HG02571 (cell line): ENCODE measurements around the gene MAN1C1.

Experiments used
- ATAC-seq: cut with Tn5 transposase; IDR thresholded peaks from one replicate; pipeline ENCODE4 v1.9.1; 2021; ENCODE audit warnings: mild to moderate bottlenecking, moderate library complexity; ENCODE audit not compliant: unreplicated experiment

Gene MAN1C1

DNA sequence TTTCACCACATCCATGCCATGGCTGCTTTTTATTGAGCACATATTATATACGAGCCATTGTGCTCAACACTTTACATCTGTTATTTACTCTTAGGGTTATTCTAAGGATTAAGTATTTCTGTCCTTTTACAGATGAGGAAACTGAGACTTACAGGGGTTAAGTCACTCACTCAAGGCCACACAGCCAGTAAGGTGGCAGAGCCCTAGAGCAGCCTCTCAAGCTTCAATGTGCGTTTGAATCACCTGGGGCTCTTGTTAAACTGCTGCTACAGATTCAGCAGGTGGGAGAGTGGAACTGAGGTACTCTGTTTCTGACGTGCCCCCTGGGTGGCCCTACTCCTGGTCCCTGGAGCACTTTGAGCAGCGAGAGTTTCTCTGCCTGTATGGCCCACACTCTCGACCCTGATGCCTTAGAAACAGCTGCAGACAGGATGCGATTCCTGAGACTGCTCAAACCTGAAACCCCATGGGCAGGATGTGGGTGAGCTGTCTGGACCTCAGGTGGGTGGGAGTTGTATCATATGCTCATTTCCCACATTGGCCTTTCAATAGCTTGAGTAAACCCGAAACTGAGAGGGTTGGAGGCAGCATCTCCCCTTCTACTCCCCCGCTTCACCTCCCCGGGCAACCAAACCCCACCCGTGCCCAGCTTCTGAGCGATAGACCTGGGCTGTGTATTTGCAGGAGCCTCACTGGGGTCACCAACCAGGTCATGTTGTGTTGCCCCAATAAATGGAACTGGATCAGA lies 59.3 kb downstream of the MAN1C1 start:
- ATAC-seq: peak; percentile 74

DNA sequence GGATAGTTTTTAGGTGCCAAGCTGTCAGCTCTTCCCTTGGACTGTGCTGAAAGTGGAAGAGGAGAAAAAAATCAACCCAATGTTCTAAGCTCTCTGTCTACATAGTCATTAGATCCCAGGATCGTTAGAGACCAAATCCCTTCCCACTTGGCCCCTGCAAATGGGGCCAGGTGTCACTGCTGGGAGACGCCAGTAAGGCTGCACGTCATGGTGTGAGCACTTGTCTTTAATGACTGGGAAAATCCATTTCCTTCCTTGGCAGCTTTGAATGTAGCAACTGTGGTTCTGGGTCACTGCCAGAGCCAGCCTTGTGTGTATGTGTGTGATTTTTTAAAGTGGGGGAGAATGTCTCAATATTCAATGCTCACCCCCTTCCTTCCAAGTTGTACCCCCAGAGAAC lies 59.9 kb downstream of the MAN1C1 start:
- ATAC-seq: no peak

DNA sequence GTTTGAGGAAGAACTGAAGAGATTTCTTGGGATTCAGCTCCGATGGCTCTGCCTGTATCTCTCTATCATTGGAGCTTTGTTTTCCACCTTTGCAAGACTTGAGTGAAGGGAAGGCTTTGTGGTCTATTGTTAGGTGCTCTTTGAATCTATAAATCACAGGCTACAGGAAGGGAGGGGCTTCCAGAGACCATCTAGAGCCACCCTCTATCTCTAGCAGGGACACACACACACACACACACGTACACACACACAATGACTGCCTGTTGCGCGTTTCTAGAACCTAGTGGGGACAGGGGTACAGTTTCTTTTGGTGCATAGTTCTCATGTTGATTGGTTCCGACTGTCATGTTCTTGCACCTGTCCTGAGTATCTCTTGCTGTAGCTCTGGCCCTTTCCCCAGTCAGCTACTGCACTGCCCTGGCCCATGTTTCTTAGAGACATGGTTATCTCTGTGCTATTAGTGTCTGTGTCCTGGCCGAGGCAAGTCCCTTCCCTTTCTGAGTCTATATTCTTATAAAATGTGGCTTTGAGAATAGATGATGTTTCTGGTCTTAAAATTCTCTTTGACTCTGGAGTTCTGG lies 60.7 kb downstream of the MAN1C1 start:
- no peak for ATAC-seq

DNA sequence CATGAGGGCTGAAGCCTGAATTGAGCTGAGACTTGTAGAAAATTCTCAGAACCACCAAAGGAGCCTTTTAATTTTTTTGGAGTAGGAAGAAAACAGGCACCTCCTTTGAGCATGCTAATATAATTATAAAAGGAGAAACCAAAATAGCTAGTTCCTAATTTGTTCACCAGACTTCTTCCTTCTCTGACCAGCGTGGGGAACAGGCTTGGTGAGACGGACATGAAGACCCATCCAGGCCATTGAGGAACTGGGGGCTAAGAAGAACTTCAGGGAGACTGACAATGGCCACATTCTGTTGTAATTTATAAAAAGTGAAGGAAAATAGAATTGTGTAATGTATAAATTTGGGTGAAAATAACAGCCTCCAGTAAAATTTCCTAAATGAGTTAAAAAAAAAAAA lies 62.6 kb downstream of the MAN1C1 start:
- ATAC-seq: no peak

DNA sequence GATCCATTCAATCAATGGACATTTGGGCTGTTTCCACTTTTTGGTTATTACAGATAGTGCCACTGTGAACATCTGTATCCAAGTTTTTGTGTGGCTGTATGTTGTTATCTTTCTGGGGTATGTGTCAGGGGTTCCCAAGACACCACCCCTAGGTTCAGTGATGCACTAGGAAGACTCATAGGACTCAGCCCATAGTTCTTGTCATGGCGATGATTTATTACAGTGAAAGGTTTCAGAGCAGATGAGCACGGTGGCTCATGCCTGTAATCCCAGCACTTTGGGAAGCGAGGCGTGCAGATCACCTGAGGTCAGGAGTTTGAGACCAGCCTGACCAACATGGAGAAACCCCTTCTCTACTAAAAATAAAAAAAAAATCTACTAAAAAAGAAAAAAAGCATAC lies 64.1 kb downstream of the MAN1C1 start:
- ATAC-seq: no peak

DNA sequence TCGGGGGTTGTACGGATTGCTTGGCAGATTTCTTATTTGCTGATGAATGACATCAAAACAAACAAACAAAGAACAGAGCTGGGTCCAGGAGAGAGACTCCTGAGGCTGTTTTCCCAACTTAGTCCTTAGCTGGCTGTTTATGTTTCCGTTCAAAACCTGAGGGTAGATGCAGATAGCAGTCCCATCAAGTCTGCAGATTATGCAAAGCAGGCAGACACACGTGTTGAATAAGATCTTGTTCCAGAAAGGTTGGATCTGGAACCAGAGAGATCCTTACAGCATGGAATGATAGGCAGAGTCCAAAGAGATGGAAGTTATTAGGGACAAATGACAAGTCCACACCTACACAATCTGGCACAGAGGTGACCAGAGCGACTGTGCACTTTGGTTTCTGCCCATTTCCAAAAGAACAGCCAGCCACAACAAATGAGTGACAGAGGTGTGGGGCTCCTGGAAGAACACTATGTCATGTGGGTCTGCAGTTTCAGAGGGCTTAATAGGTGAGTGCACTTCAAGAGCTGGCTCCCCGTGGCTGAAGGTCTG lies 65.5 kb downstream of the MAN1C1 start:
- no peak for ATAC-seq

DNA sequence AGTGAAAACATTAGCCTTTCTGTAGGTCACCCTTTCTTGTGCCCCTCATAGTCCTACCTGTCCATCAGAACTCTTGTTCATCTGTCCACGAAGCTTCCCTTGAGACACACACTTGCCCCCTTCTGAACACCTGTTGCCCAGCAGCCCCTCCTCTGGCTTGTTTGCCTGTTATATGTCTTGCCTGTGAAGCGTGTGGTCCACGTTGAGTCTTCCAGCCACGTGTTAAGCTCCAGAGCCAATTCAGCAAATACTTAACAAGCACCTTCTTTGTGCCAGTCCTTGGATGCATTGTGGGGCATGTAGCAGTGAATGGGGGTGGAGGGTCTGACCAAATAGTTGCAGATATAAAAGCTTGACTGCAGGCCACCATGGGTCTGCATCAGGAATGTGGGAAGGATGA lies 66.6 kb downstream of the MAN1C1 start:
- no peak for ATAC-seq

DNA sequence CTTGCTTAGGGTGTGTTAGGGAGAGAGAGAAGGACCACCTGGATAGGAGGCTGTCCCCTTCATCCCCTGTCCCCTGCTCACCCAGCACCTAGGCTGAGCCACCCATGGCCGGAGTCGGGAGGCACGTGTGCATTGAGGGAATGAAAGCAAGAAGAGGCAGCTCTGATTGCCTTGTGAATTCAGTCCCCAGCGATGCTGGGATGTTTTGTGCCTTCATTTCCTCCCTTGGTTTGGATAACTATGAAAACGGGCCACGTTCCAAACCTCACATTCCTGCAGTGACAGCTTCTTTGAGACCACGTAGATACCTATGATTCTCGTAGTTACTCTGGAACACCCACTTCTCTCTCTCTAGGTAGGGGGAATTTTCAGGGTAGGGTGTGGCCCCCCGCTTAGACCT lies 67.1 kb downstream of the MAN1C1 start:
- no peak for ATAC-seq

DNA sequence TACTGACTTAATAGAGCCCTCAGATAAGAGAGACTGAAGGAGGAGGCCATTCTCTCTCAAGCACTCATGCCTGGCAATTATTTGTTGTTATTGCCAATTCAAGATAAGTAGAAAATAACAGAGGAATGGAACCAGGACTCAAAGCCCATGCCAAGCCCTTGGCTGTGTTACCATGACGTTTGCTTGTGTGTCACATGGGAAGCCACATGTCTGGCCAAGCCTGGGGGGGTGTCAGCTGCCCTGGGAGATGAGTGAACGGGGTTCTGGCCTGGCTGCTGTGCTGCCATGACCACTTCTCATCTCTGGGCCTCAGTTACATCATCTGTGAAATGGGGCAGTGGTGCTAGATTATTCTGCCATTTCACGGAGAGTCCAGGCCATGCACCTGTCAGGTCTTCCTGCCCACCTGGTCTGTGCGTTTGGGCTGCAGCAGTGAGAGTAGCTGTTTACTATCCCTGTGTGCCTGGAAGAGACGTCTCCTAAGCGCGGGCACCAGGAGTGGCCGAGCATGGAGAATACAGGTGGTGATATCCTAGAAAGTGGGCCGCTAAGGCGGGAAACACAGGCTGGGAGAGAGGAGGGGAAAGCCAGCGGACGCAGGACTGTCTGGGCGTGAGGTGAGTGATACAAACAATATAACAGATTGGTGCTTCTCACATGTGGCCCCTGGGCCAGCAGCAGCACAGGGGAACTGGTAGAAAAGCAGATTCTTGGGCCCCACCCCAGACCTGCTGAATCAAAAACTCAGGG lies 67.8 kb downstream of the MAN1C1 start:
- ATAC-seq: no peak

DNA sequence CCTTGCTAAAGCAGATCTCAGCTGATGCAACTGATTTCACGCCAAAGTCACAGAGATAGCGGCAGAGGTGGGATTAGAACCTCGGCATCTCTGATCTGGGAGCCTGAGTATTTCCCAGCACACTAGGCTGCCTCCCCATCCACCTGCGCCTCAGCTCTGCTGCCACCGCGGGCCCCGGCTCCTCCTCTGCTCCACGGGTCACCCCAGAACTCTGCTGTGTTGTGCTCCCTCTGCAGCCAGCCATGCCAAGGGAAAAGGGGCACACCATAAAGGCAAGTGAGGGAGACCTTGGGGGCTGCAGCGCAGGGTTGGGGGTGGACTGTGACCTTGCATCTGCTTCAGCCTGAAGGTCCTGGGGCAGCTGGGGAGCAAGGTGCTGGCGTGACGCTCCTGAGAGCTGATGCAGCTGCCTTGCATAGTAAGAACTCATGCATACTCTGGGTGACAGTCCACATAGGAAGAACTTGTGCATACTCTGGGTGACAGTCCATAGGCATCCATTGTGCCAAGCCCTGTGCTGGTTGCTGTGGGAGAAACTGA lies 68.7 kb downstream of the MAN1C1 start:
- no peak for ATAC-seq

DNA sequence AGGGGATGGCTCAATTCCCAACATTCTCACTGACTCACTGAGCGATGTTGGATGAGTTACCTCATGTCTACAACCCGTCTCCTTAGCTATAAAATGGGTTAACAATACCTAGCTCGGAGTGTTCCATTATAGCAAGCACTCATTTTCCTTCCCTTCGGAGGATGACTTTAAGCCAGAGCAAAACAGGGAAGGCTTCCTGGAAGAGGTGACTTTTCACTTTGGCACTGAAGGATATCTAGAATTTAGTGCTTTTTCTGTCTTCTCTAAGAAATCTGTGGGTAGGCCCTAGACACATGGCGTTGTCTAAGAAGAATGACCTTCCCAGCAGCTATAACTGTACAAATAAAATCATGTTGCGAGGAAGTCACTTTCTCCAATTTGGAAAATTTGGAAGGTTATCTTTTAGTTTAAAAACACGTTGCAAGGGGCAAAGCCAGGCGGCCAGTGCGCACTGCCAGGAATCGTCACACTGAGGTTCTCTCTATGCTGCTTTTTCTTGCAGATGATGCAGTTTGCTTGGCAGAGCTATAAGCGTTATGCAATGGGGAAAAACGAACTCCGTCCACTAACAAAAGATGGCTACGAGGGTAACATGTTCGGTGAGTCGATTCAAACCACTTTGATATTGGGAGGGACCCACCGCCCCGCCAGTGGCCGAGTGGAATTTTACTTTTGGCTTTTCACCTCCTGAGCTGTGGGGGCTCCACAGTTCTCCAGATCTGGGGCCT lies 69.5 kb downstream of the MAN1C1 start:
- ATAC-seq: no peak

DNA sequence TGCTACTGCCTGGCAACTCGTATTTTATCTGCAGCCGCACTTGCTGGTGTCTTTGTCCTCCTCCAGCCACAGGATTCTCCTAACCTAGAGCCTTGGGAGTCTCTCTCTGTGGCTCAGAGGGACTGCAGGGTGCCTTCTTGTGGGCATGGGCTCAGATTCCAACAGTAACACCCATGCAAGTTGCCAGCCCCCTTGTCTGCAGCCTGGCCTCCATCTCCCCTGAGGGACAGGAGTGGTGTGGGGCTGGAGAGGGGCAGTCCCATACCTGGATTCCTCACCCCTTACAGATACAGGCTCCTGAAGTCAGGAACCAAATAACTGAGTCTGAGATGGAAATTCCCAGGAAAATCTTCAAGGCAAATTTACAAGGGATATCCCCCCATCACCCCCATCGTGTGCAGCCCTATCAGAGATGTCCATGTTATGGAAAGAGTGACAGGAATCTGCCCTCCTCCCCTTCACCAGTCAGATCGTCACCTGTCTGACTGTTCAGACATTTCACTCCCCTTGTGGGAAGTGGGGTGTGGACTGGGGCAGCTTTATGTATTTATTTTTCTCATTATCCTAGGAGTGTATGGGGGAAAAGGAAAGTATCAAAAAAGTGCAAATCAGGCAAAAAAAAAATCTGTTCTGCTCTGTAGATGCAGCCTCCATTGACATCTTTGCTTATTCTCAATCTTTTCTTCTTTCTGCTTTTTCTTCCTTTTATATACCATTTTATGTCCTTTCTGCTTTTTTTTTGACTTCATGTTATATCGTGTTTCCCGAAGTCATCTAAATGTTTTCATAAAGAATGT lies 70.8 kb downstream of the MAN1C1 start:
- ATAC-seq: no peak

DNA sequence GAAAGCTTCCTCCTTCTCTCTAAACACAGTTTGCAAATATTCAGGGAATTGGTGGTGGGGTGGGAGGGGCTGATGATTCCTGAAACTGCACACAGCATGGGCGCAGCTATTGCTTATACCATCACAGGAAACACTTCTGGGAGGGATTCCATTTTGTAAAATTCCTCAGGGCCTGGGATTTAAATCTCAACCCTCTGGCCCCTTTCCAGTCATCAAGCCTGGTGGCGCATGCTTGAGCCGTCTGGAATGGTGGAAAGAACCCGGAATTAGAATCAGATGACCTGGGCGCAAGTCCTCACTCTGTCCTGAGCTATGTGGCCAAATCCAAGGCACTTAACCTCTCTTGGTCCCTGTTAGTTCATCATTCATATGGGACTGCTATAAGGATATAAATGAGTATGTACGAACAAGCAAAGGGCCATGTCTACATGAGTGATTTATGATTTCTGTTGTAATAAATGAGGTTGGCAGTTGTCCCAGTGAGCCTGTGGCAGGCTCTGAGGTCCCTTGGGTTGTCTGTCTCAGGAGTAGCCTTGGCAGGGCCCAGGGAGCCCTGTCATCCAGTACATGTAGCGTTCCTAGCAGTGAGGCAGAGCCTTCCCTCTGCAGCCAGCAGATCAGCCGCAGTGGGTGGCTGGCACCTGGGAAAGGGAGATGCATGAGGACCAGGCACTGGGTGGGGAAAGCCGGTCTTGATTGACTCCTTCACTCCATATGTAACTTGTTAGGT lies 72.0 kb downstream of the MAN1C1 start:
- ATAC-seq: no peak

DNA sequence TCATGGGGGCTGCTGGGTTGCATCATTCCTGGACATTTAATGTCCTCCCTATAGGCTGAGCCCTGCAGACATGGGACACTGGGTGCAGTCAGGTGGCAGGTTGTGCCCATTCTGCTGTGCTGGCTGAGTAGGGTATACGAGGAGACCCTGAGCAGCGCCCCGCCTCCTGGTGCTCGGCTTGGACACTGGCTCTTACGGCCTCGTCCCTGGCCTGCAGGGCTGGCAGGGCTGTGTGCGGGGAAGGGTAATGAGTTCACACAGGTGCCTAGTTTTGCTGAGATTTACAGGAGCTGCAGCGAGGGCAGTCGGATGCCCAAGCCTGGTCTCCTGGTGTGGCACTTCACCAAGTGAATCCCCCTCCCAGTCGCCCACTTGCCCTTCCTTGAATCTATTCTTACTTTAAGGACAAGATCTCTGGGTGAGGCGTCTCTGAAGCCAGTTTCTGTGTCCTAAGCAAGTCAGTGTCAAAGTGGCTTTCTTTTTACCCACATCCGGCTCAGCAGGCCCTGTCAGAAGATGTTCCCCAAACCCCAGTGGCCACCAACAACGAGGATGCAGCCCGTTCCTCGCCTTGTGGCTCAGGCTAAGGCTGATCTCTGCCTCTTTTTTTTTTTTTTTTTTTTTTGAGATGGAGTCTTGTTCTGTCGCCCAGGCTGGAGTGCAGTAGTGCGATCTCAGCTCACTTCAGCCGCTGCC lies 73.2 kb downstream of the MAN1C1 start:
- ATAC-seq: no peak

DNA sequence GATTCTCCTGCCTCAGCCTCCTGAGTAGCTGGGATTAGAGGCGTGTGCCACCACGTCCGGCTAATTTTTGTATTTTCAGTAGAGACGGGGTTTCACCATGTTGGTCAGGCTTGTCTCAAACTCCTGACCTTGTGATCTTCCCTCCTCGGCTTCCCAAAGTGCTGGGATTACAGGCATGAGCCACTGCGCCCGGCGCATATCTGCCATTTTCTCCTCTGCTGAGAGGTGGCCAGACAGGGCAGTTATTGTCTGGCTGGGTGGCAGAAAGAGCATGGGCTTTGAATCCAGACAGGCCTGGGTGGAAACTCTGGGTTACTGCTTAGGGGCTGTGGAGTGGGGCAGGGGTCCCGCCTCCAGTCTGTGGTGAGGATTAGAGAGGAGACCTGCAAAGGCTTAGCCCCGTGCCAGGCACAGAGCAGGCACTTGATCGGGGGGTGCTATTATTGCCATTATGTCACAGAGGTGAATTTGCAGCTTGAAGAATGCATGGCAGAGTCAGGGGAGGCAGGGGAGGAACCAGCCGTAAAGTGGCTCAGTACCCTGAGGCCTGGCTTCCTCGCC lies 73.9 kb downstream of the MAN1C1 start:
- no peak for ATAC-seq

DNA sequence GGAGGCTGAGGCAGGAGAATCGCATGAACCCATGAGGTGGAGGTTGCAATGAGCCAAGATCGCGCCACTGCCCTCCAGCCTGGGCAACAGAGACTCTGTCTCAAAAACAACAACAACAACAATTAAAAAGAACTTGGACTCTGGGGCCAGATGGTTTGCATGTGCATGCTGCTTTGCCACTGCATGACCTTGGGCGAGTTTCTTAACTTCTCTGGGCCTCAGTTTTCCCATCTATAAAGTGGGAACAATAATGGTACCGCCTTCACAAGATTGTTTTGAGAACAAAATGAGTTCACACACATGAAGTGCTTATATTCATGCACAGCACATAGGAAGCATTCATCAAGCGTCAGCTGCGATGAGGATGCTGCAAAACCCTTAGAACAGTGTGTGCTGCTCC lies 74.6 kb downstream of the MAN1C1 start:
- no peak for ATAC-seq

DNA sequence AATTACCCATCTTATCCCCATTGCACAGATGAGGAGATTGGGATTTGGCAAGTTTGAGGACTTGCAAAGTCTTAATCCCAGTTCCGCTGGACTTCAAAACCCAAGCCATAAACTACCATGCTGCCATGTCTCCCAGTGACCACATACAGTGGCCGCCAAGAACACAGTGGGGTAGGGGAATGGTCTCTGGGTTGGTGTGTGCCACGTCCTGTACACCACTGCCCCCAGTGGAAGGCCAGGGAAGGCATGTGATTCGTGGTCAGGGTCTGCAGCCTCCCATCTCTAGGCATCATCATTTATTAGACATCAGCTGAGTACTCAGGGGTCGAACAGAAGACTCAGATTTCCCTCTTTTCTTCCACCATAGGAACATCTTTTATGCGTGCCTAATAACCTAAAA lies 76.0 kb downstream of the MAN1C1 start:
- ATAC-seq: no peak

DNA sequence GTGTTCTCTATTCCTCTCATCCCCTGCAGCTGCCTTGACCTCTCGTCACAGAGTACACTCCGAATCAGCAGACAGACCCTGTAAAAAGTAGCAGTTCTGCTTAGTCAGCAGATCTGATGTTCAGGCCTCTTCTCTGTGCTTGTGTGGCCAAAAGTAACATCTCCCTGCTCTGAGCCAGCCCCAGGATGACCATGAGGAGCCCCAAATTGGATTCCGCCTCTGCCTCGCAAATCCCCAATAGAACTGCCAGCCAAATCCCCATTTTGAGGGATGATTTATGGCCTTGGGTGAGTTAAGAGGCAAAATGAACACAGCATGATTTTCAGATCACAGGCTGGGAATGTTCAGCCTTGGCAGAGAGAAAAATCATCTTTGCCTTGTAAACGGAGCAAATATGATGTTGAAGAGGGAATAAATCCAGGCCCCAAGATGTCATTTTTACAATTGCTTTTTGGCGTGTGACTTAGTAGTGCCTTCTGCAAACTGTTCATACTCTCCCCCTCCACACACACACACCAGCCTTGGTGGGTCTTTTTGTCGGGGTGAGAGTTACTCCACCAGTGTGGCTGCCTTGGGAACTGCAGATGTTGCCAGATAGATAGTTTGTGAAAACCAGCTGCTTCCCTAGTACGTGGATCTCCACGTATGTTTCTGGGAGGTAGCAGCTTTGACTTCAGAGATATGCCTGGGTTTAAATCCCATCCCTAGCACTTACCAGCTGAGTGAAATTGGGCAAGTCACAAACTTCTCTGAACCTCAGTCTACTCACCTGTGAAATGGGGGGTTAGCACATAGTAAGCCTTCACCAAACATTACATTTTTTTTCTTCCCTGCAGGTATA lies 77.8 kb downstream of the MAN1C1 start:
- no peak for ATAC-seq
